Left ventricle myocardium inferior (tissue), 1 donor: ENCODE data around the gene OMD. TPM values are rescaled to one million over a fixed set of nuclear protein-coding genes. Genes with fewer than 3 reads are reported as not detected.

ENCODE experiments used
- DNase-seq: peaks from one replicate; pipeline ENCODE4 v3.0.0-alpha.2; 2020
- H3K27ac ChIP-seq: fragments of 200-600 bp; replicated peaks from 2 replicates; pipeline ENCODE4 v1.8.0; 2021
- H3K27me3 ChIP-seq: fragments of 200-600 bp; 2 replicates; pipeline ENCODE4 v1.8.0; 2021; ENCODE audit warnings: low read depth
- H3K36me3 ChIP-seq: fragments of 200-600 bp; 2 replicates; pipeline ENCODE4 v1.8.0; 2021
- H3K4me1 ChIP-seq: fragments of 200-600 bp; 2 replicates; pipeline ENCODE4 v1.8.0; 2021
- H3K4me3 ChIP-seq: fragments of 200-600 bp; 2 replicates; pipeline ENCODE4 v1.8.0; 2021; ENCODE audit warnings: mild to moderate bottlenecking, moderate library complexity
- H3K9me3 ChIP-seq: fragments of 200-600 bp; replicated peaks from 2 replicates; pipeline ENCODE4 v1.8.0; 2021
- CTCF ChIP-seq: fragments of 200-600 bp; IDR thresholded peaks from 2 replicates; pipeline ENCODE4 v1.8.0; 2021; ENCODE audit warnings: antibody characterized with exemption, mild to moderate bottlenecking, borderline replicate concordance
- intact Hi-C: fragments of 100-400 bp; cut with micrococcal nuclease; formaldehyde crosslinking; loops from one replicate; pipeline ENCODE4 v1.11.0; 2022
- total RNA-seq: library from RNA; stranded (reverse); fragmentation: NEBNext Ultra II Directional; extraction: Animal tissue kit (Norgen Biotek cat#: 25700); gene quantifications from one replicate; pipeline ENCODE4 v1.2.1, GENCODE V29; 2021
- donor health status: DM: no; HTN: yes; CAD: no; lungs with severe emphysema.

Gene OMD
- total RNA-seq, 1 donor from 2014 or later = 6.4 TPM

DNA sequence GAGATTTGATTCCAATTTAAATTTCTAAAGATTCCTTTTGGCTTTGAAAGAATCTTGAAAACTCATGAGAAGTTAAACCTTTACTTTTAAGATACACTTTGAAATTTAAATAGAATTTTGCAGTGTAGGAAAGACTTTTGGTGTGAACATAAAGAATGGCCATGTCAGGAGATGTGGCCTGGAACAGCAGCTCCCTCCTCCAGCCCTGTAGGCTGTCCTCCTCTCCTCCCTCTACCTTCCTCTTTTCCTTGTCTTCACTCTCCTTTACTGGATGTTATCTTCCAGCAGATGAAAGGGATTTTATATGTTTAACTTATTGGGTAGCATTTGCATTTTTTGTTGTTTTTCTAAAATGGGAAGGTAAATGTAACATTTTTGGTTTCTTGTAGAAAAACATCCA lies 39.1 kb upstream of the OMD start:
- Histone ChIP-seq H3K36me3 (peaks cover 4% of the 10 kb centered on the region), H3K4me3 (no peak overlapping the region), H3K27ac (no peak overlapping the region), H3K9me3 (no peaks in the 10 kb centered on the region), H3K4me1 (peaks cover 22% of the 10 kb centered on the region), H3K27me3 (no peaks in the 10 kb centered on the region)
- intact Hi-C loops = no loop called here
- no peak for TF ChIP-seq CTCF
- DNase-seq = no peak

DNA sequence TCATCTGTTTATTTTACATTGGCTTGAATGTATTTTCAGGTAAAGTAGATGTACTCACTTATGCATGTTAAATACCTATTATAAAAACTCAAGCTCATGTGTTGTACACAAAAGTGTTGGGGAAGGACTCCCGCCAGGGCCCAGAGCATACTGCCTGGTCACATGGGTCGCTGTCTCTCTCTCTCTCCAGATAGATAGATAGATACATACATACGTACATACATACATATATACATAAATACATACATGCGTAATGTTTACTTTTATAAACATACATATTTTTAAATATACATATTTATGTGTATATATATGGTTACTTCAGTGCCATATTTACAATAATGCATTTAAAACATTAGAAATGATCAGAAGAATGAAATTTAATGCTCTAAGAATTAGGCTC lies 33.3 kb upstream of the OMD start:
- no peak for TF ChIP-seq CTCF
- no peak for DNase-seq
- Histone ChIP-seq H3K4me3 (no peak overlapping the region), H3K36me3 (no peaks in the 10 kb centered on the region), H3K4me1 (no peaks in the 10 kb centered on the region), H3K9me3 (no peaks in the 10 kb centered on the region), H3K27ac (no peak overlapping the region), H3K27me3 (no peaks in the 10 kb centered on the region)
- intact Hi-C loops = no loop called here

DNA sequence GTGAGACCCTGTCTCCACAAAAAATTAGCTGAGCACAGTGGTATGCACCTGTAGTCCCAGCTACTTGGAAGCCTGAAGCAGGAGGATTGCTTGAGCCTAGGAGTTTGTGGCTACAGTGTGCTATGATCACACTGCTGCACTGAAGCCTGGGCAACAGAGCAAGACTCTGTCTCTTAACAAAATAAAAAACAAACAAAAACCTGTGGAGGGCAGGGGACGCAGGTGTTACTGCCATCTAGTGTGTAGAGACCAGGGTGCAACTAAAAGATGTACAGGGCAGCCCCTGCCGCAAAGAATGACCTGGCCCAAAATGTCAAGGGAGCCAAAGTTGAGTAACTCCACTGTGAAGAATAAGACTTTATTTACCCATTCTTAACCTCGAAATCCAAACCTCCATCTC lies 30.9 kb upstream of the OMD start:
- Histone ChIP-seq H3K4me3 (no peak overlapping the region), H3K27me3 (no peaks in the 10 kb centered on the region), H3K9me3 (no peaks in the 10 kb centered on the region), H3K36me3 (no peaks in the 10 kb centered on the region), H3K4me1 (no peaks in the 10 kb centered on the region), H3K27ac (no peak overlapping the region)
- DNase-seq = no peak
- TF ChIP-seq CTCF = no peak
- intact Hi-C loops = no loop called here

- intact Hi-C loops = no loop called here
- TF ChIP-seq CTCF = no peak
- Histone ChIP-seq H3K9me3 (no peaks in the 10 kb centered on the region), H3K27ac (no peak overlapping the region), H3K36me3 (no peaks in the 10 kb centered on the region), H3K4me3 (no peak overlapping the region), H3K4me1 (no peaks in the 10 kb centered on the region), H3K27me3 (no peaks in the 10 kb centered on the region)
- DNase-seq = no peak
These were observed 22.3 kb upstream of the OMD start for GRCh38 chr9:92446536-92446935.

- H3K27ac ChIP-seq = no peak overlapping the region
- no peak for DNase-seq
- H3K9me3 ChIP-seq = no peaks in the 10 kb centered on the region
- intact Hi-C loops = no loop called here
- H3K36me3 ChIP-seq = no peaks in the 10 kb centered on the region
- no peak for TF ChIP-seq CTCF
- no peaks in the 10 kb centered on the region for H3K27me3 ChIP-seq
- H3K4me1 ChIP-seq = no peaks in the 10 kb centered on the region
- no peak overlapping the region for H3K4me3 ChIP-seq
These were observed 20.6 kb upstream of the OMD start for GRCh38 chr9:92444841-92445240.

GRCh38 chr9:92440751-92441046 lies 16.4 kb upstream of the OMD start:
- no peak for TF ChIP-seq CTCF

More at GRCh38 chr9:92440751-92441046, 16.4 kb upstream of the OMD start:
- Histone ChIP-seq H3K27me3 (no peaks in the 10 kb centered on the region), H3K27ac (no peak overlapping the region), H3K4me1 (no peaks in the 10 kb centered on the region), H3K36me3 (no peaks in the 10 kb centered on the region), H3K9me3 (no peaks in the 10 kb centered on the region), H3K4me3 (no peak overlapping the region)
- no peak for DNase-seq
- intact Hi-C loops = no loop called here
